WI38 (cell line): ENCODE measurements around the gene NOL9.

Experiments used
- H3K4me3 ChIP-seq: 2 replicates; pipeline ENCODE4 v1.5.1; 2011; ENCODE audit warnings: low read depth, mild to moderate bottlenecking, control low read depth, low read length
- TF ChIP-seq, protein P1 (sequence below): IDR thresholded peaks from 2 replicates; pipeline ENCODE4 v1.5.1; 2012; ENCODE audit warnings: low read depth, mild to moderate bottlenecking, control low read depth, low read length

Gene NOL9

DNA sequence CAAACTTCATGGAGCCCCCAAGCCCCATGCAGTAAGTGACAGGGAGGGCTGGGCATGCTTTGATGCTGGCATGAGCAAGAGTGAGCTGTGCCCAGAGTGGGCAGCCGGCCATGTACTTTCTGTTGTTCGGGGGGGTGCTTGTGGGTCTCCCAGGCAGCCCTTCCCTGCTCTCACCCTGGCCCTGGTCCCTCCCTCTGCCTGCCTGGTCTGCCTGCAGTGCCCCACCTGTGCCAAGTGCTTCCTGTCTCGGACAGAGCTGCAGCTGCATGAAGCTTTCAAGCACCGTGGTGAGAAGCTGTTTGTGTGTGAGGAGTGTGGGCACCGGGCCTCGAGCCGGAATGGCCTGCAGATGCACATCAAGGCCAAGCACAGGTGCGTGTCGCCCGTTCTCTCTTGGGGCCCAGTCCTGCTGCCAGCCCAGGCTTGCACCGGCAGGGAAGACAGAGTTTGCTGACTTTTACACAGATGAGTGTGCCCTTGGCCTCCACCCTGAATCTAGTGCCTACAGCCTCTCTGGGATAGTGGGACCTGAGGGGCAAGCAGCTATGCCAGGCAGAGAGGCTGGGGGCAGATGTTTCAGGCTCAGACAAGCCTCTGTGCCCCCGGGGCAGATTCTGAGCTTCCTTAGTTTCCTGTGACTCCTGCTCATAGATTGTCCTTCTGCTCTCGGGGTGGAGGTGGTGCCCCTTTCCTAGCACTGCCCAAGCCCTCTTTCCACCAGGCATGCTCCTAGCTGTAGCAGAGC lies 33.1 kb upstream of the NOL9 start:
- TF ChIP-seq, protein P1, sequence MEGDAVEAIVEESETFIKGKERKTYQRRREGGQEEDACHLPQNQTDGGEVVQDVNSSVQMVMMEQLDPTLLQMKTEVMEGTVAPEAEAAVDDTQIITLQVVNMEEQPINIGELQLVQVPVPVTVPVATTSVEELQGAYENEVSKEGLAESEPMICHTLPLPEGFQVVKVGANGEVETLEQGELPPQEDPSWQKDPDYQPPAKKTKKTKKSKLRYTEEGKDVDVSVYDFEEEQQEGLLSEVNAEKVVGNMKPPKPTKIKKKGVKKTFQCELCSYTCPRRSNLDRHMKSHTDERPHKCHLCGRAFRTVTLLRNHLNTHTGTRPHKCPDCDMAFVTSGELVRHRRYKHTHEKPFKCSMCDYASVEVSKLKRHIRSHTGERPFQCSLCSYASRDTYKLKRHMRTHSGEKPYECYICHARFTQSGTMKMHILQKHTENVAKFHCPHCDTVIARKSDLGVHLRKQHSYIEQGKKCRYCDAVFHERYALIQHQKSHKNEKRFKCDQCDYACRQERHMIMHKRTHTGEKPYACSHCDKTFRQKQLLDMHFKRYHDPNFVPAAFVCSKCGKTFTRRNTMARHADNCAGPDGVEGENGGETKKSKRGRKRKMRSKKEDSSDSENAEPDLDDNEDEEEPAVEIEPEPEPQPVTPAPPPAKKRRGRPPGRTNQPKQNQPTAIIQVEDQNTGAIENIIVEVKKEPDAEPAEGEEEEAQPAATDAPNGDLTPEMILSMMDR = no peak
- no peak overlapping the region for H3K4me3 ChIP-seq

DNA sequence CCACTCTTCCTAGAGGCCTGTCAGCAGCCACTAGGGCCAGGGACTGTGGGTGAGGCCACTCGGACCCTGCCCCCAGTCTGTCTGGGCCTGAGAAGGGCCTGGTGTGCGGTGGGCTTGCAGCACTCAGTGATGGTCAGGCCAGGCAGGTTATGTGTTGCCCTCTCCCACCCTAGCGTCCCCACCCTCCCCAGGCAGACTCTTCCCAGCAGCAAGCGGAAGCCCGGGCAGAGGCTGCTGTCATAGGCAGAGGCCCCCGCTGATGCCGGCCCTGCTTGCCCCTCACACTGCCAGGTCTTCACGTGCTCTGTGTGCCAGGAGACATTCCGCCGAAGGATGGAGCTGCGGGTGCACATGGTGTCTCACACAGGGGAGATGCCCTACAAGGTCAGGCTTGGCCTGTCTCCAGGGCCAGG lies 32.1 kb upstream of the NOL9 start:
- TF ChIP-seq, protein P1 = no peak
- no peak overlapping the region for H3K4me3 ChIP-seq

DNA sequence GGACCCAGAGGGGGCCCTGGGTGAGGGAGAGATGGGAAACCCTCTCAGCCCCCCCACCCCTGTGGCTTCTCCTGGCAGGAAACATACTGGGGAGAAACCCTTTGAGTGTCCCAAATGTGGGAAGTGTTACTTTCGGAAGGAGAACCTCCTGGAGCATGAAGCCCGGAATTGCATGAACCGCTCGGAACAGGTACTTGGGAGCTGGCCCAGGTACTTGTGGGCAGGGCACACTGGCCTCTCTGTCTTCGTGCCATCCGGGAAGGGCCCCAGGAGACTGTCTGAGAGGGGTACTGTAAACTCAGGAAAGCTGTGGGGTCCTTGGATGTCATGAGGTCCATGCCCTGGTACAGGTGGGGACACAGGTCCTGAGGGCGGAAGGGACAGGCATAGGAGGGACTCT lies 31.5 kb upstream of the NOL9 start:
- TF ChIP-seq, protein P1 = no peak
- H3K4me3 ChIP-seq = no peak overlapping the region

DNA sequence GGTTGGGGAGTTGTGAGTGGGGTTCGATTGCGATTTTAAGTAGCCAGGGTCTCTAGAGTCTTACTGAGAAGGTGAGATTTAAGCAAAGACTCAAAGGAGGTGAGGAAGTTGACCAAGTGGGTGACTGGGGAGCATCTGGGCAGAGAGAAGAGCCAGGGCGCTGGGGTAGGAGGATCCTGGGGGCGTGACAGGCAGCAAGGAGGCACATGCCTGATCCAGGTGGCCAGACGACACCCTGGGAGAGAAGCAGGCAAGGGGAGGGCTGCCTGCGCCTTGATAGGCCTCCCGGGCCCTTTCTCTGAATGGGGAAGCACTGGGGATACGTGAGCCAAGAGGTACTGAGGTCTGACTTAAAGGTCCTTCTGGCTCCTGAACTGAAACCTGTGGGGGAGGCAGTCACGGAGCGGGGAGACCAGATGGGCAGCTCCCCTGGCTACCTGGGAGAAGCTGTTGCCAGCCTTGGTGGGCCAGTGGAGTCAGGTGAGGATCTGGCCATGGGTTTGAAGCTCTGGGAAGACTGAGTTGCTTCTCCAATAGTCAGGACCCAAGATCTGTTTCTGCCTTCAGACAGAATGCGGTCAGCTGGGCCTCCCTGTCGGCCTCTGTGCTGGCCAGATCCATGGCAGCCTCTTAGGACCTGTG lies 30.9 kb upstream of the NOL9 start:
- H3K4me3 ChIP-seq = no peak overlapping the region
- TF ChIP-seq, protein P1 = no peak

DNA sequence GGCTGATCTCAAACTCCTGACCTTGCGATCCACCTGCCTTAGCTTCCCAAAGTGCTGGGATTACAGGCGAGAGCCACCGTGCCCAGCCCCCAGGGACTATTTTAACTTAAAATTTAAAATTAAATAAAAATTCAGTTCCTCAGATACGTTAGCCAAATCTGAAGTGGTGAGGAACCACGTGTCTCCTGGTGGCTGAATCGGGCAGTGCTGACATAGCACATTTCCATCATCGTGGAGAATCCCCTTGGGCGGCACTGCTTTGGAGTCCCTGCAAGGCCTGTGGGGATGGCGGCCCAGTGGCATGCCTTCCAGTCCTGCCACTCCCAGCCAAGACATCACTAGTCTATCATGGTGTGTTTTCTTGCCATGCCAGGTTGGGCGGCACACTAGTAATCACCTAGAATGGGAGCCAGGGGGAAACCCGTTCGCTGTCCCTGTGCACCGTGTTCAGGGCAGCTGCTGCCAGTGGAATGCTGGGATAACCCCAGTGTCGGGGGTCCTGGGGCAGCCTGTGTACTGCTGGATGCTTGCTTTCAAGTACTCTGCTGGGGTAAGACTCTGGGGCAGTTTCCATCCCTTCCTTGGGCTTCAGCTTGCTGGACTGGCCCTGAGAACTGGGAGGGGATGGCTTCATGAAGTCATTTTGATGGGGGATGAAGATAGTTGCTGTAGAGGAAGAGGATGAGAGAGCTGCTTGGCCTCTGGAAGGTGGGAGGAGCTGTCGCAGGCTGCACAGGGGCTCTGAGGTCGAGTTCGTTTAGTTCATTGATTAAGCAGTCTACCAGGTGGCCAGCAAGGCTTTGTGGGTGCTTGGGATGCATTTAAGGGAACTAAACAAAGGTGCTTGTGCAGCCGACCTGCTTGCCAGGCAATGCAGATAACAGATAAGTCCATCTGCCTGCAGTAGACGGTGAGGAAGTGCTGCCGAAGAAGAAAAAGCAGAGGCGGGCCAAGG lies 30.1 kb upstream of the NOL9 start:
- no peak overlapping the region for H3K4me3 ChIP-seq
- TF ChIP-seq, protein P1 = no peak

DNA sequence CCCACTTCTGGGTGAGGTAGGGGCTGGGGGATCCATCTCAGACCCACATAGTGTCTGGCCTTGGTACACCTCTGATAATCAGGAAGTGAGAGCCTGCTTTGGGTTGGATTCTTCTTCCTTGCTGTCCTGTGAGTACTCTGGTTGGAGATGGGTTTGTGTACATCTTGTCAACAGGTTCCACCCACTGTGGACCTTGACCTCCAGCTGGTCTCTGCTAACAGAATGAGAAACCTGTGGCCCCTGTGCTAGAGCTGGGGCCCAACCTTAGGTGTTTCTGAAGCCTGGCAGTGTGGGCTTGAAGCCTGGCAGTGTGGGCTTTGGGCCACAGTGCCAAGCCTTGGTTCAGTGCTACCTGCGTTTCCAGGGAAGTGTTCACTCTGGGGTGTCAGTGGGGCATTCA lies 28.1 kb upstream of the NOL9 start:
- H3K4me3 ChIP-seq = no peak overlapping the region
- TF ChIP-seq, protein P1 = no peak
